Measurements from ENCODE around the gene LARGE1. TPM values are rescaled to one million over a fixed set of nuclear protein-coding genes. Genes with fewer than 3 reads are reported as not detected.

Gene LARGE1
- total and polyA plus RNA-seq, 2 experiments from 2014 or later, result 21.2 to 23.6 TPM

- H3K27ac ChIP-seq, result peak overlapping the region; percentile 9
- peak; percentile 26 for DNase-seq (ENCODE audit: low spot score)
- no peaks in the 10 kb centered on the region for H3K9me2 ChIP-seq (replicated peaks; ENCODE audit: insufficient read depth)
- H3K36me3 ChIP-seq (replicated peaks; ENCODE audit: insufficient read depth, low read depth), result no peaks in the 10 kb centered on the region
- H2AFZ ChIP-seq, result no peak overlapping the region
- peak overlapping the region; percentile 54 for H3K4me2 ChIP-seq
- no peaks in the 10 kb centered on the region for H3K27me3 ChIP-seq
- WGBS (ENCODE audit: low lambda C conversion rate, missing lambda C conversion rate), result 72% methylated on average over 3 of the region's 3 CpGs
- no peaks in the 10 kb centered on the region for H4K20me1 ChIP-seq (ENCODE audit: insufficient read depth, poor library complexity, severe bottlenecking)
- peaks cover 34% of the 10 kb centered on the region for H3K79me2 ChIP-seq
- no peaks in the 10 kb centered on the region for H3K9me3 ChIP-seq (ENCODE audit: low read depth)
- no peak overlapping the region for H3K4me3 ChIP-seq
- peaks cover 8% of the 10 kb centered on the region for H3K4me1 ChIP-seq (ENCODE audit: insufficient read depth)
- no peak for TF ChIP-seq EZH2 (IDR thresholded peaks at IDR 0.05; ENCODE audit: borderline replicate concordance)
- TF ChIP-seq EZH2phosphoT487 (IDR thresholded peaks at IDR 0.05; ENCODE audit: low read depth, severe bottlenecking, unreplicated experiment), result no peak
- TF ChIP-seq CTCF (IDR thresholded peaks at IDR 0.05; ENCODE audit: poor library complexity), result no peak
These were observed 173.8 kb downstream of the LARGE1 start for GRCh38 chr22:33746501-33746928.

GRCh38 chr22:33745501-33745900, 174.8 kb downstream of the LARGE1 start:
- Histone ChIP-seq H3K36me3 (replicated peaks; ENCODE audit: insufficient read depth, low read depth) (no peaks in the 10 kb centered on the region), H3K4me1 (ENCODE audit: insufficient read depth) (peaks cover 8% of the 10 kb centered on the region), H2AFZ (no peak overlapping the region), H4K20me1 (ENCODE audit: insufficient read depth, poor library complexity, severe bottlenecking) (no peaks in the 10 kb centered on the region), H3K4me2 (no peak overlapping the region), H3K79me2 (peaks cover 32% of the 10 kb centered on the region), H3K9me2 (replicated peaks; ENCODE audit: insufficient read depth) (no peaks in the 10 kb centered on the region), H3K27me3 (no peaks in the 10 kb centered on the region), H3K9me3 (ENCODE audit: low read depth) (no peaks in the 10 kb centered on the region), H3K4me3 (no peak overlapping the region), H3K27ac (no peak overlapping the region)
- WGBS (ENCODE audit: low lambda C conversion rate, missing lambda C conversion rate), result 87% methylated on average over 7 of the region's 7 CpGs
- no peak for TF ChIP-seq CTCF (IDR thresholded peaks at IDR 0.05; ENCODE audit: poor library complexity)
- TF ChIP-seq EZH2 (IDR thresholded peaks at IDR 0.05; ENCODE audit: borderline replicate concordance), result no peak
- no peak for TF ChIP-seq EZH2phosphoT487 (IDR thresholded peaks at IDR 0.05; ENCODE audit: low read depth, severe bottlenecking, unreplicated experiment)
- no peak for DNase-seq (ENCODE audit: low spot score)

- H3K27ac ChIP-seq, result no peak overlapping the region
- no peaks in the 10 kb centered on the region for H3K27me3 ChIP-seq
- 96% methylated on average over 5 of the region's 5 CpGs for WGBS (ENCODE audit: low lambda C conversion rate, missing lambda C conversion rate)
- H3K4me3 ChIP-seq, result no peak overlapping the region
- H4K20me1 ChIP-seq (ENCODE audit: insufficient read depth, poor library complexity, severe bottlenecking), result no peaks in the 10 kb centered on the region
- H3K4me1 ChIP-seq (ENCODE audit: insufficient read depth), result peaks cover 8% of the 10 kb centered on the region
- H2AFZ ChIP-seq, result no peak overlapping the region
- peaks cover 23% of the 10 kb centered on the region for H3K79me2 ChIP-seq
- no peak for DNase-seq (ENCODE audit: low spot score)
- no peak overlapping the region for H3K4me2 ChIP-seq
- H3K36me3 ChIP-seq (replicated peaks; ENCODE audit: insufficient read depth, low read depth), result no peaks in the 10 kb centered on the region
- no peaks in the 10 kb centered on the region for H3K9me3 ChIP-seq (ENCODE audit: low read depth)
- TF ChIP-seq EZH2 (IDR thresholded peaks at IDR 0.05; ENCODE audit: borderline replicate concordance) (no peak), EZH2phosphoT487 (IDR thresholded peaks at IDR 0.05; ENCODE audit: low read depth, severe bottlenecking, unreplicated experiment) (no peak), CTCF (IDR thresholded peaks at IDR 0.05; ENCODE audit: poor library complexity) (no peak)
- H3K9me2 ChIP-seq (replicated peaks; ENCODE audit: insufficient read depth), result no peaks in the 10 kb centered on the region
These were observed 176.5 kb downstream of the LARGE1 start for GRCh38 chr22:33743756-33744155.

GRCh38 chr22:33741025-33741424, 179.3 kb downstream of the LARGE1 start:
- WGBS (ENCODE audit: low lambda C conversion rate, missing lambda C conversion rate), result 89% methylated on average over 3 of the region's 3 CpGs
- no peaks in the 10 kb centered on the region for H3K9me3 ChIP-seq (ENCODE audit: low read depth)
- H3K4me2 ChIP-seq, result no peak overlapping the region
- H3K27me3 ChIP-seq, result no peaks in the 10 kb centered on the region
- no peak overlapping the region for H3K4me3 ChIP-seq
- no peak for TF ChIP-seq EZH2 (IDR thresholded peaks at IDR 0.05; ENCODE audit: borderline replicate concordance)
- TF ChIP-seq EZH2phosphoT487 (IDR thresholded peaks at IDR 0.05; ENCODE audit: low read depth, severe bottlenecking, unreplicated experiment), result no peak
- no peak for TF ChIP-seq CTCF (IDR thresholded peaks at IDR 0.05; ENCODE audit: poor library complexity)
- no peak overlapping the region for H2AFZ ChIP-seq
- H3K36me3 ChIP-seq (replicated peaks; ENCODE audit: insufficient read depth, low read depth), result no peaks in the 10 kb centered on the region
- DNase-seq (ENCODE audit: low spot score), result no peak
- H4K20me1 ChIP-seq (ENCODE audit: insufficient read depth, poor library complexity, severe bottlenecking), result no peaks in the 10 kb centered on the region
- peaks cover 17% of the 10 kb centered on the region for H3K79me2 ChIP-seq
- no peaks in the 10 kb centered on the region for H3K9me2 ChIP-seq (replicated peaks; ENCODE audit: insufficient read depth)
- no peak overlapping the region for H3K27ac ChIP-seq
- H3K4me1 ChIP-seq (ENCODE audit: insufficient read depth), result no peaks in the 10 kb centered on the region

All from hepatocyte (in vitro differentiated cells).